NCI-H446 treated with DMSO at 0.1 percent for 48 hours (cell line): ENCODE results near the gene IRF2BP2.

Source experiments
- DNase-seq: peaks from one replicate; lab custom pipeline; 2025; lab: John Stamatoyannopoulos, UW

IRF2BP2 gene

DNA sequence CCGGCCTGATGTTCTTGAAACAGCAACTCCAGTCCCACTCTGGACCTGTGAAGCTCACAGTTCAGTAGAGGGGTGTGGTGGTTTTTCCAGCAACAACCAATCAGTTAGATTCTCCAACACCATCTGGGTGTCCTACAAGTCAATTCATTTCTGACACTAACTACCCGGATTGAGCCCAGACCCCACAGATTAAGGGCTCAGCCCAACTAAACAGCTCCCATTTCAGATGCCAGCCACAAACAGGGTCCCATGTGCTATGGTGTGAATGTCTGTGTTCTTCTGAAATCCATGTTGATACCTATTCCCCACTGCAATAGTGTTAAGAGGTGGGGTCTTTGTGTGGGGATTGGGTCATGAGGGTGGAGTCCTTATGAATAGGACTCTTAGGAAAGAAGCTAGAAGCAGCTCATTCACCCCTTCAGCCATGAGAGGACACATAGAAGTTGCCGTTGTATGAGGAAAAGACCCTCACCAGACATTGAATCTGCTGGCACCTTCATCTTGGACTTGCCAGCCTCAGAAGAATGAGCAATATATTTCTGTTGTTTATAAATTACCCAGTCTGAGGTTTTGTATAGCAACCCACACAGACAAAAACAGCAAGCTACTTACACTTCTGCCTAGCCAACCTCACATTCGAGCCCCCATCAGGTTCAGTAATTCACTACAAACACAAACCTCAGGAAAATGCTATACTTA lies 53.6 kb downstream of the IRF2BP2 start:
- DNase-seq, result no peak

- no peak for DNase-seq
Measured at GRCh38 chr1:234555390-234556024, 54.5 kb downstream of the IRF2BP2 start.

DNA sequence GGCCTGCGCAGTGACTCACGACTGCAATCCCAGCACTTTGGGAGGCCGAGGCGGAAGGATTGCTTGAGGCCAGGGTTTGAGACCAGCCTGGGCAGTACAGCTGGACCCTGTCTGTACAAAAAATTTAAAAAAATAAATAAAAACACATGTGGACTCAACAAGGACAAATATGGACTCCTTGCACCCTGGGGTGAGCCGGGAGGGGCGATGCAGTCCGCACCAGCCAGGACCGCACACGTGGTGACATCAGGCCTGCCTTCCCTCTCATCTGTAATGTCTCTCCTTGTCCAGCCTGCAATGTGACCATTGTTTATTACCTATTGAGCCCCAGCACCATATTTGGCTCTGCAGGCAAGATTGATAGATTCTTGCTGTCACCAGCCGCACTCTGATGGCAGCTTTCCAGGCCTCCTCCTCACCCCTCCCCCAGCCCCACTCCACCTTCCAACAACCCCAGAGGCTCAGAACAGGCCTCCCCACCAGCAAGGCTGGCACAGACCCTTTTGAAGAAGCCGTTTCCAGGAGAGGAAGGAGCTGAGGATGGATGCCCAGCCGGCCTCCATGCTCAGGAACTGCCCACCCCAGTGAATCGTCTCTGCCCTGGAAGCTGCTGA lies 55.2 kb downstream of the IRF2BP2 start:
- no peak for DNase-seq
